HEK293T (cell line): Measurements from ENCODE around the gene EIPR1.

Source experiments
- CTCF ChIA-PET: fragments of 350-600 bp; formaldehyde crosslinking; extraction: SDS; loops from one replicate; lab custom pipeline; 2021; ENCODE audit warnings: antibody characterized with exemption, inconsistent platforms; lab: Yijun Ruan, JAX
- POLR2A ChIA-PET: fragments of 350-600 bp; formaldehyde crosslinking; extraction: SDS; loops from one replicate; lab custom pipeline; 2020; ENCODE audit warnings: antibody characterized with exemption, inconsistent platforms; lab: Yijun Ruan, JAX
- DNase-seq: peaks from one replicate; pipeline ENCODE4 v3.0.0; 2012; ENCODE audit warnings: mixed read lengths; ENCODE audit errors: extremely low spot score
- ARNT ChIP-seq: fragments of 450-650 bp; IDR thresholded peaks from 2 replicates; pipeline ENCODE4 v1.6.1; 2017; ENCODE audit warnings: mild to moderate bottlenecking
- BHLHE40 ChIP-seq: fragments of 450-650 bp; IDR thresholded peaks from 2 replicates; pipeline ENCODE4 v1.6.1; 2016; ENCODE audit warnings: mild to moderate bottlenecking, moderate library complexity, borderline replicate concordance
- CTBP1 ChIP-seq: fragments of 450-650 bp; IDR thresholded peaks from 2 replicates; pipeline ENCODE4 v1.6.1; 2016; ENCODE audit warnings: borderline replicate concordance
- ELF4 ChIP-seq: fragments of 450-650 bp; IDR thresholded peaks from 2 replicates; pipeline ENCODE4 v1.6.1; 2017; ENCODE audit warnings: antibody characterized with exemption
- FOXA1 ChIP-seq: fragments of 450-650 bp; IDR thresholded peaks from 2 replicates; pipeline ENCODE4 v1.6.1; 2016; ENCODE audit warnings: mild to moderate bottlenecking
- FOXK2 ChIP-seq: fragments of 450-650 bp; IDR thresholded peaks from 2 replicates; pipeline ENCODE4 v1.6.1; 2016; ENCODE audit warnings: mild to moderate bottlenecking
- FOXM1 ChIP-seq: fragments of 450-650 bp; IDR thresholded peaks from 2 replicates; pipeline ENCODE4 v1.6.1; 2017; ENCODE audit warnings: mild to moderate bottlenecking, borderline replicate concordance
- HDGF ChIP-seq: fragments of 450-650 bp; IDR thresholded peaks from 2 replicates; pipeline ENCODE4 v1.6.1; 2017; ENCODE audit warnings: antibody characterized with exemption, borderline replicate concordance
- L3MBTL2 ChIP-seq: fragments of 450-650 bp; conservative IDR thresholded peaks from 2 replicates; pipeline ENCODE4 v1.6.1; 2016; ENCODE audit warnings: mild to moderate bottlenecking
- LEF1 ChIP-seq: fragments of 450-650 bp; IDR thresholded peaks from 2 replicates; pipeline ENCODE4 v1.6.1; 2017; ENCODE audit warnings: mild to moderate bottlenecking, borderline replicate concordance
- NFRKB ChIP-seq: fragments of 450-650 bp; IDR thresholded peaks from 2 replicates; pipeline ENCODE4 v1.6.1; 2016; ENCODE audit warnings: mild to moderate bottlenecking, moderate library complexity
- PKNOX1 ChIP-seq: fragments of 450-650 bp; IDR thresholded peaks from 2 replicates; pipeline ENCODE4 v1.6.1; 2016
- SP1 ChIP-seq: fragments of 450-650 bp; IDR thresholded peaks from 2 replicates; pipeline ENCODE4 v1.6.1; 2017
- SUZ12 ChIP-seq: fragments of 450-650 bp; IDR thresholded peaks from 2 replicates; pipeline ENCODE4 v1.6.1; 2016; ENCODE audit warnings: mild to moderate bottlenecking
- TARDBP ChIP-seq: fragments of 450-650 bp; IDR thresholded peaks from 2 replicates; pipeline ENCODE4 v1.6.1; 2016
- ZNF384 ChIP-seq: fragments of 450-650 bp; IDR thresholded peaks from 2 replicates; pipeline ENCODE4 v1.6.1; 2016

The EIPR1 gene

GRCh38 chr2:3180082-3180908, 197.3 kb downstream of the EIPR1 start:
- ChIA-PET POLR2A (no interaction called here), CTCF (no interaction called here)
- no peak for DNase-seq
- no peak for TF ChIP-seq NFRKB
- no peak for TF ChIP-seq FOXM1
- no peak for TF ChIP-seq BHLHE40

GRCh38 chr2:3179626-3180025, 198.0 kb downstream of the EIPR1 start:
- CTCF ChIA-PET: no interaction called here
- no peak for DNase-seq
- TF ChIP-seq FOXK2 (no peak), SUZ12 (no peak), TARDBP (no peak)
- POLR2A ChIA-PET: no interaction called here

- ChIA-PET CTCF (no interaction called here), POLR2A (no interaction called here)
- DNase-seq: peak; percentile 23
- no peak for TF ChIP-seq FOXA1
- TF ChIP-seq HDGF: no peak
- TF ChIP-seq ARNT: no peak
- TF ChIP-seq TARDBP: no peak
- no peak for TF ChIP-seq SUZ12
- no peak for TF ChIP-seq LEF1
- TF ChIP-seq SP1: no peak
- no peak for TF ChIP-seq CTBP1
- TF ChIP-seq FOXM1: no peak
- TF ChIP-seq FOXK2: no peak
- no peak for TF ChIP-seq ELF4
These were observed 198.4 kb downstream of the EIPR1 start for GRCh38 chr2:3179208-3179607.

- ChIA-PET POLR2A (no interaction called here), CTCF (no interaction called here)
- DNase-seq: no peak
- TF ChIP-seq BHLHE40 (no peak), SP1 (no peak), PKNOX1 (no peak), TARDBP (no peak), SUZ12 (no peak), NFRKB (no peak), FOXM1 (no peak), ELF4 (no peak), LEF1 (no peak), FOXA1 (no peak), L3MBTL2 (no peak), ZNF384 (no peak), CTBP1 (no peak), ARNT (no peak), HDGF (no peak), FOXK2 (no peak)
These were observed 199.0 kb downstream of the EIPR1 start for GRCh38 chr2:3178578-3179031.

- DNase-seq: no peak
- no peak for TF ChIP-seq CTBP1
- TF ChIP-seq L3MBTL2: no peak
- no peak for TF ChIP-seq FOXM1
- TF ChIP-seq NFRKB: no peak
- no peak for TF ChIP-seq FOXA1
- no peak for TF ChIP-seq FOXK2
- TF ChIP-seq PKNOX1: no peak
- no peak for TF ChIP-seq ARNT
- TF ChIP-seq ELF4: no peak
- TF ChIP-seq SP1: no peak
- no peak for TF ChIP-seq SUZ12
- CTCF ChIA-PET: no interaction called here
- POLR2A ChIA-PET: no interaction called here
These were observed 199.6 kb downstream of the EIPR1 start for GRCh38 chr2:3177891-3178577.

- DNase-seq: no peak
- TF ChIP-seq ZNF384 (no peak), HDGF (no peak), FOXK2 (no peak), ARNT (no peak), FOXM1 (no peak), LEF1 (no peak), NFRKB (no peak), SUZ12 (no peak), L3MBTL2 (no peak), BHLHE40 (no peak), TARDBP (no peak), ELF4 (no peak), SP1 (no peak), FOXA1 (no peak), PKNOX1 (no peak), CTBP1 (no peak)
- CTCF ChIA-PET: no interaction called here
- POLR2A ChIA-PET: no interaction called here
These were observed 200.8 kb downstream of the EIPR1 start for GRCh38 chr2:3176869-3177255.
